LHCN-M2 (cell line): ENCODE results near the gene NSG2. TPM values are rescaled to one million over a fixed set of nuclear protein-coding genes. Genes with fewer than 3 reads are reported as not detected.

Experiments
- DNase-seq: peaks from one replicate; pipeline ENCODE4 v3.0.0-alpha.2; 2012; ENCODE audit warnings: low read depth
- total RNA-seq: library from RNA; depleted of rRNA; stranded (reverse); fragments of >200 nt; gene quantifications from 2 replicates; pipeline ENCODE4 v1.2.3, GENCODE V29; 2014

NSG2 gene
- total RNA-seq, 1 experiment from 2014 or later, result not detected

DNA sequence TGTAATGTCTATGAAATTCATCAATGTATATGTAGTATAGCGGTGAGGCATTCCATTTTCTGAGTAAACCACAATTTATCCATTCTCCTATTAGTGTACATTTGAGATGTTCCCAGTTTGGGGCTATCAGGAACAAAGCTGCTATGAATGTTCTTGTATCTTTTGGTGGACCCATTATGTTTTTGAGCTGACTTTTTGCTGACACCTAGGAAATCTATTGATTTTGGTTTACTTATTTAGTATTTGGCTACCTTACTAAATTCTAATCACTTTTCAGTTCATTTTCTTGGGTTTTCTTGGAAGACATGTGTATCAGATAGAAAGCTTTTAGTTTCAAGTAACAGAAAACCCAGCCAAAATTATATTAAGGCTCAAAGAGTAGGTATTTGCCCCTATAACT lies 13.7 kb downstream of the NSG2 start:
- no peak for DNase-seq

DNA sequence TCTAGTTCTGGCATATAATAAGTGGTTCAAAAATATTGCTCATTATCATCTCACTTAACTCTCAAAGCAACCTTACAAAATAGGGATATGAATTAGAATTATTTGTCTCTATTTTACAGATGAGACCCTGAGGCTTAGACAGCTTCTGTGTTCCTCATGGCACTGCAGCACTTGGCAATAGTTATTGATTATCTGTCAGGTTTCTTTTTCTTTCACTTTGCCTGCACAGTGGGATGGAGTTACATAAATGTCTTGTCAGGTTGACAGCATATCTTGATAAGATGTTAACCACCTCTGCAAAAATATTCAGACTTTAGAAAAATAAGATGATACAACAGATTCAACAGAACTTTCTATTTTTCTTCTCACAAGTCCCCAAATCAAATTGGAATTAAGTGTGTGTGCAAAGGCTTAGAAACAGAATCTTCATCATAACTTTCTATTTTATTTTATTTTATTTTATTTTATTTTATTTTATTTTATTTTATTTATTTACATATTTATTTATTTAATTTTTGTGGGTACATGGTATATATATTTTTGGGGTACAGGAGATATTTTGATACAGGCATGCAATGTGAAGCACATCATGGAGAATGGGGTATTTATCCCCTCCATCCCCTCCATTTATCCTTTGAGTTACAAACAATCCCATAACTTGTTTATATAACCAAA lies 17.7 kb downstream of the NSG2 start:
- DNase-seq, result no peak

DNA sequence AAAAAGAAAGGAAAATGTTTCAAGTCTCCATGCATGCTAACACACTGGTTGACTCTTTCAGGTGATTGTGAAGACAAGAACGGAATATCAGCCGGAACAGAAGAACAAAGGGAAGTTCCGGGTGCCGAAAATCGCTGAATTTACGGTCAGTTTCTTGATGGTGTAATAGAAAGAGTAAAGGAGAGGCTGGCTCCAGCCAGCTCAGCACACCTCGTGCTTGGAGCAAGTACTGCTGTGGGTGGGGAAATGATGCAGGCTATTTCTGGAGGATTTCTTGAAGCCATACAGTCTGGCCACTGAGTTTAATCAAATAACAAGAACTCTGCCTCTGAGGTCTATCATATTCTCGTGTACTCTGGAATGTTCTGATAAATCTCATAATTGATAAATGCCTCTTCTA lies 18.7 kb downstream of the NSG2 start:
- no peak for DNase-seq

DNA sequence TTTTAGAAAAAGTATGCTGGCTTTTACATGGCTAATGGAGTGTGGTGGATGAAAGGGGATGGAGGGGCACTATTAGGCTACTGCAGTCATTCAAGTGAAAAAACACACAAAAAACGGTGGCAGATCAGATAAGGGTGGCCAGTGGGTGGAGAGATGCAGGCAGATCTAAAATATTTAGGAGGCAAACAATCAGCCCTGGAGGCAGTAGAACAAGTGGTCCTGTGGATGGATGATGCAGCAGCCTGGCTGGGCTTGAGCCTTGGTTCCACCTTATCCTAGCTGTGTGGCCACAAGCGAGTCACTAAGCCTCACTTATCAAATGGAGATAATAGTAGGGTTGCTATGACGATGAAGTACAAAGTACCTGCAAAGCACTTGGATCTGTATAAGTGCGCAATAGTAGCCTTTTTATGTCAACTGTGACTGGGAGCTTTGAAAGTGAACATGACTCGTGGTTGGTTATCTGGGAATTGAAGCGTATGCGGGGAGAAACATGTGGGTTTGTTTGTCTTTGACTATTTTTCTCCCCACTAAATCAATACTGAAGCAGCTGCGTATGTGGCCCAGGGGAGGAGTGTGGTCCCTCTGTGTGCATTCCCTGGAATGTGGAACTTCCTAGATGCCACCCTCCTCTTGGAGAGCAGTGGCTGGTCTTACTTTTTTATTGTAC lies 20.2 kb downstream of the NSG2 start:
- no peak for DNase-seq

DNA sequence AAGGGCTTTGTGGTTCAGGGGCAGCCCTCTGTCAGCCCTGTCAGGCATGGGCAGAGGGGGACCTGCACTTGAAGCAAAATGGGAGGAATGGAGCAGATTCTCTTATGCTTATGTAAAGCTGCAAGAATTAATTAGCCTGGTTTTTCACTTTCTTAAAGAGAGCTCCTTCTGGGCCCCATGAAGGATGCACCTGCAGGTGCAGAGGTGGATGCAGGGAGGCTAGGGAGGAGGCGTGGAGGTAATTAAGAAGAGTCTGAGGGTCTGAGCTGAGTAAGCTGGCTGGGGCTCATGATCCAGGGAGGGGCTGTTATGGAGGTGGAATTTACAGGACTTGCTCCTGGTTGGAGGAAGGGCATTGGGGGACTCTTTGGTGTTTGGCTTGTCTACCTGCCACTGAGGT lies 22.0 kb downstream of the NSG2 start:
- DNase-seq, result no peak

DNA sequence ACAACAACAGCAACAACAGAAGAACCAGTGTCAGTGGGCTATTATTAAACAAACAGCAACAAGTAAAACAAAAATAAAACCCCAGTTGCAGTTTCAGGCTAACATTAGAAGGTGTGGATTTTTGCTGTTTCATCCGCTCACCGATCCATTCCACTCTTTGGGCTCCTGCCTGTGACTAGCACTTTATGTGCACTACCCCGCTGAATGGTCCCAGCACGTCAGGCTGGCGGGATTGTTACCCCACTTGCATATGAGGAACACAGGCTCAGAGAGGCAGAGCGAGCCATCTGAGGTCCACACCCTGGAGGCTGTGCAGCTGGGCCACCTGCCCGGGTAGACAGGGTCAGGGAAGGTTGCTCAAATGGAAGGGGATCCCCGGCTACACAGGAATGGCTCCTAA lies 26.0 kb downstream of the NSG2 start:
- DNase-seq, result no peak

DNA sequence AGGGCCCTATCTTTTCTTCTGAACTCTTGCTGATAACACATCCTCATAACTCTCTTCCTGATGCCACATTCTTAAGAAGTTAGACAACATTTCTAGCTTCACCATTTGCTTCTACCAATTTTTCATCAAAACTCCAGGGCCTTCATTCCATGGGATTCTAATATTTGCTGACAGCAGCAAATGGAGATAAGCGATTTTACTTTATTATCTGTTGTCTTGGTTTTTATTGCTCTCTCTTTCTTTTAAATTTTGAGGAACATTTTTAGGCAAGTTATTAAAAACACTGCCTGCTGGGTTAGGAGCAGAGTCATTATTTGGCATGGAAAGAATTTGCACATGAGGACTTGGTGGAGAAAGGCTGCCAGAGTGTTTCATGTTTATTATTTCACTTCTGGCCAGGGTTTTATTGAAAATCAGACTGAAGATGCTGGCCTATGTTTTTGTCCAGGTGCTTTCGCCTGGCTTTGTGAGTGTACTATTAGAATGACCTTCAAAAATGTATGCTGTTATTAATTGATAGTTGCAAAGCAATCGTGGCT lies 27.7 kb downstream of the NSG2 start:
- DNase-seq, result no peak

DNA sequence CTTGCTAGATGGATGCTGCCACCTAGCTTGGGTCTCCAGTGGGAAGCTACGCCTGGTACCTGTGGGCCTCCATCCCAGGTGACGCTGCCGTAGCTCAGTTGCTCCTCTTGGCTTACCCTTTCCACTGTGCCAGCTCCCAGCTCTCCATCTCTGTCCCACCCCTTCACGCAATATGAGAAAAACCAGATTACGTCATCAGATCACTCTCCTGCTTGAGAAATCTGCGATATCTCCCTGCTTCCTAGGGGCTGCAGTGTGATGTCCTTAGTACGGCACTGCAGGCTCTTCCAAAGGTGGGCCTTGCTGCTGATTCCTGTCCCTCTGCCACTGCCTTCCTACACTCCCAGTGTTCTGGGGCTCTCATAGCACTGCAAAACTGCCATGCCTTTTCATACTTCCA lies 28.9 kb downstream of the NSG2 start:
- DNase-seq, result no peak

DNA sequence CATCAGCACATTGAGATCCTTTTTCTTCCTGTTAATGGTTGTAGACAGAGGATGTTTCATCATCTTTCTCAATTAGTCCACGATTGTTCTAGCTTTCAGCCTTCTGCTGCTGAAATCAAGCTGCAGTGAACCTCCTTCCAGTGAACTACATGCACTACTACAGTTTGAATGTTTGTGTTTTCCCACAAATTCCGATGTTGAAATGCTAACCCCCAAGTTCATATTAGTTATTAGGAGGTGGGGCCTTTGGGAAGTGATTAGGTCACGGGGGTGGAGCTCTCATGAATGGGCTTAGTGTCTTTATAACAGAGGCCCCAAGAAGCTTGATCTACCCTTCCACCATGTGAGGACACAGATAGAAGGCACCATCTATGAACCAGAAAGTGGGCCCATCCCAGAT lies 32.9 kb downstream of the NSG2 start:
- no peak for DNase-seq

DNA sequence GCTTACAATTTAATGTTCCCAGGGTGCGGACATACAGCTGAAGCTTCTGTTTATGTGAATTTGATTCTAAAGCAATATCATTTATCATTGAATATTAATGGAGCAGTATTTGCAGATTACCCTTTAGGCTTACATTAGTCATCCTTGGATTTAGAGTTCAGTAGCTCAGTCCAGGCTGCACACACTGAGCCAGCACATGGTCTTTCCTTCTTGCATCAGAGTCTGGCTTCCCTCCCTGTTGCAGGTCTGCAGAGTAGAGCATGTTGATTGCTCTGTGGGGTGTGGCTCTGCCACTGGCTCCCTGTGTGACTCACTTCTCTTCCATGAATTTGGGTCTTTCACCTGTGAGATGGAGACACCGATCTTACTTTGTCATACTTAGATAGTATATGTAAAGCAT lies 36.8 kb downstream of the NSG2 start:
- no peak for DNase-seq

DNA sequence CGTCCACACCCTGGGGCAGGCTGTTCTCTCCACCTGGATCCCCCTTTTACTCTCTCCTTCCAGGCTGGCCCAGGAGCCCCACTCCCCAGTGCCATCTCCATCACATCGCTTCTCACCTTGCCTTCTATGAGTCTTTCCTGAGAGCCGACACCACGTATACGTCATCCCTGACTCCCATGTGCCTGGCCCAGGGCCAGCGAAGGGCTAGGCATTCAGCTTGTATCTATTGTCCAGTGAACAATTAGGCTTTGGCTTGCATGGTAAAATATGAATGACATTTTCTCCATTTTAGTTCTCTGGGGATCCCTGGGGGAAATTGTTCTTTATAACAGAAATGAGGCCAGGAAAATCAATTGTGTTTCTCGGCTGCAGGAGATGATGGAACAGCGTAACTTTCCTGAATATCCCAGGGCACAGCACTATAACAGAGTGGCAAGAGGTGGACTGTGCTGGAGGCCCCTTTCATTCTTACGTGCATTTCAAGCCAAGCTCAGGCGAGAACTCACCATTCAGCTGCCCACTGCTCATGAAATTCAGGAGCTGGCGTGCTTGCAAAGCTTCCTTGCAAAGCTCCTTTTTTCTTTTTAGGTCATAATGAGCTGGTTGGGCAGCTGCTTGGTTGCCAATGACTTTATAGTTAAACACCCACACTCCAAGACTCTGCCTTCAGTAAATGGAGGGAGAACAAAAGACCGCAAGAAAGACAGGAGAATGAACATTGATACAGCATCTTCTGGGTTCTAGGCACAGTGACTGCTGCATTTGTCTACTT lies 37.7 kb downstream of the NSG2 start:
- DNase-seq, result no peak

DNA sequence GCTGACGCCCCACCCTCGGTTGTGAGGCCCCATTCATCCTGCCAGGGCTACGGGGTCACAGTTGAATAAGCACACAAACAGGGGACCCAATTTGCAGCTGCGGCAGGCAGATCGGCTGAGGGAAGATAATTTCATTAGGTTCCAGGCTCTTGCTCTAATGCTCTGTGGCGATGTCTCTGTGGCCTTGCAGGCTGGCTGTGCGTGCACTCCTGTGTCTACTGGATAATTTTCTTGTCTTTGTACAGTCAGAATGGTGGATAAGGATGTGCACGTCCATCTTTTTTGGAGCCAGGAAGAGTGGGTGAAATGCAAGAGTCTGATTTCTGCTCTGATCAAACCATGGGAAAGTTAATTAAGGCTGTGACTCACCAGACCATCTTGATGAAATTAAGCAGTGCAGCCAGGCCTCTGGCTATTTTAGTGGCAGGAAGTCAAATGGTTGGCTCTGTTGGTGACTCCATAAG lies 39.2 kb downstream of the NSG2 start:
- no peak for DNase-seq

DNA sequence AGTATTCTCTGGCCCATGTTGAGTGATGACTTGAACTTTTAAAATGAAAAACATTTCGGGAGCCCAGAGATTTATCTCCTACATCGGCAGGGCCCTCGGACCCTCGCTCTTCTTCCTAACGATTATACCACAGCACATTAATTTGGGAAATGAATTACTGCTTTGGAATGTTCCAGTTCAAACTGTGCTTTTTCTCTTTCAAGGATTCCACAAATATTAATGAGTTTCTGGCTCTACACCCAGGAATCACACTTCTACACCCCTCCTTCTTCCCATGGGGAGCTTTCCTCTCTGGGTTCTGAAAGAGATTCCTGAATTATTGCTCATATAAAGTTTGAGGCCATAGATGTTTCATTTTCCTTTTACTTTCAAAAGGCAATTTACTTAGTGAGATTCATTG lies 41.2 kb downstream of the NSG2 start:
- DNase-seq, result no peak

DNA sequence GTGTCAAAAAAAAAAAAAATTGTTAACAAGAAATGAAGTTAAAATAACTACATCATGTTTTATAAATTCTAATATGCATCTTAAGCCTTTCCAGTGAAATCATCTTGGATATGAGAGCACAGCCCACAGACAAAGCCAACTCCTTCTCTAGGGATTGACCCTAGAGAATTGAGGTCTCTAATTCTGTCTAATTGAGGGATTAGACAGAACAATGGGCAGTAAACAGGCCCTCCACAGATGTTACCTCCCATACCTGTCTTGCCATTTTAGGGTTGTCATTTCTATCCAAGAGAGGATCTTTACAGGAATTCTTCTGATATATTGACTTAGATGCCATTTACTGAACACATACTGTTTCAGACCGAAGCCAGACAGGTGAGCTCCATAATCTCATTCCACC lies 42.3 kb downstream of the NSG2 start:
- DNase-seq, result no peak

DNA sequence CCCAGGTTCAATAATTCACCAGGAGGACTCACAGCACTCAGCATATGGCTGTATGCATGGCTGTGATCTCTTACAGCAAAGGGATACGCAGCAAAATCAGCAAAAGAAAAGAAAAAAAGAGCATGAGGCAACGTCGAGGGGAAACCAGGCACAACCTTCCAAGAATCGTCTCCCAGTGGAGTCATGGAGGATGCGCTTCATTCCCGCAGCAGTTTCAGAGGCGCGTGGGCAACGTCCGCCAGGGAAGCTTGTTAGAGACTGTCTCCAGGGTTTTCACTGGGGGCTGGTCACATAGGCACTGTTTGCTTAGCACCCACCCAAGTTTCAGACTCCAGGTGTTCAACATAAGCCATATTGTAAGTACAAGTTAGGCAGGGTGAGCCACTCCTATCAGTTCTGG lies 44.6 kb downstream of the NSG2 start:
- no peak for DNase-seq

DNA sequence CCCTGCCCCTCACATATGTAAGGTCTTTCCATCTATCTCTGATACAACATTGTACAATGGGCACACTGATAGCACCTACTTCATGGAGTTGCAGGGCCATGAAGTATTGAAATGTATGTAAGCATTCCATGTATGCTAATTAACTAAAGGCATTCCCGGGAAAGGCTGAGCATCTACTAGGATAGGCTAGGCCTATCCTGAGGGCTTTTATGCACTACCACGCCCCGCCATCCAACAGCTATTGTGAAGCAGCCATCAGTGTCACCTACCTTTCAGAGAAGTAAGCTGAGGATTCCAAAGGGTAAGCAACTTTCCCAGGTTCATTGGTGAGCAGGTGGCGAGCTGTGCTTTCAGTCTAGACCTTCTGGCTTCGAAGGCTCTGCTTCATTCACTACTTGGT lies 47.6 kb downstream of the NSG2 start:
- DNase-seq, result no peak

DNA sequence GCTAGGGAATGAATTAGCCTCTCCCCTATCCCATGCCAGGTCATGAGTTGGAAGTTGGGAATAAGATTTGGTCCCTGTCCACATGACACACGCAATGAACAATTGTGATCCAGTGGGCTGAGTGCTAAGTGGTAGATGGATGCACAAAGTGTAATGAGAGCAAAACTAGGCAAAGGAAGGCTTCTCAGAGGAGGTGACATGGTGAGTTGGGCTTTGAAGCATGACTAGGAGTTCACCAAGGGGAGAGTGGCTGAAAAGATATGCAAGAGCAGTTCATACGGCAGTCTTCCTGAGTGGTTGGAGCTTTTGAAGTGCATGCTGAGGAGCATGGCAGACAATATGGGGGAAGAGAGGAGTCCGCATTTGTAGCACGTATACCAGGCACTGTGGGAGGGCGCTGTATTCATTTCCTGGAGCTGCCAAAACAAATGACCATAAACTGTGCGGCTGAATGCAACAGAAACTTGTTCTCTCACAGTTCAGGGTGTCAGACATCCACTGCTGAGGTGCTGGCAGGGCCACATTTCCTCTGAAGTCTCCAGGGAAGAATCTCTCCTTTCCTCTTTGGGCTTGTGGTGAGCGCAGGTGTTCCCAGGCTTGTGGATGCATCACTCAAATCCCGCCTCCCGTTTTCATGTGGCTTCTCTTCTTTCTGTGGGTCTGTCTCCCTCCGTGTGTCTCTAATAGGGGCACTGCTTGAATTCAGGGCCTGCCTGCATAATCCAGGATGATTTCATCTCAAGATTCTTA lies 49.5 kb downstream of the NSG2 start:
- DNase-seq, result no peak

DNA sequence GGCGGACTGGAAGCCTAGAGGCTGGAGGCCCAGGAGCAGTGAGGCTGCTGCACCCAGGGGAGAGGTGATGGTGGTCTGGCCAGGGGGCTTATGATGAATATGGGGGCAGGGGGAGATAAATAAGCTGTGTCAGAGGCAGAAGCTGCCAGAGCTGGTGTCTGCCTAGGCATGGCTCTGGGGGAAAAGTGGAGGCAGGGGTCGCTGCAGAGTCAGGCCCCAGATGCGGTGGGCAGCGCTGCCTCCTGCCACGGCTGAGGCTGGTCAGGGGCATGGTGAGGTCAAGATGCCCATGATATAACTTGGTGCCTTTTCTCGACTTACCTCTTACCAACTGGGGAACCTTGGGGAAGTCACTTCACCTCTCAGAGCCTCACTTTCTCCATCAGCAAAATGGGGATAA lies 51.1 kb downstream of the NSG2 start:
- no peak for DNase-seq

DNA sequence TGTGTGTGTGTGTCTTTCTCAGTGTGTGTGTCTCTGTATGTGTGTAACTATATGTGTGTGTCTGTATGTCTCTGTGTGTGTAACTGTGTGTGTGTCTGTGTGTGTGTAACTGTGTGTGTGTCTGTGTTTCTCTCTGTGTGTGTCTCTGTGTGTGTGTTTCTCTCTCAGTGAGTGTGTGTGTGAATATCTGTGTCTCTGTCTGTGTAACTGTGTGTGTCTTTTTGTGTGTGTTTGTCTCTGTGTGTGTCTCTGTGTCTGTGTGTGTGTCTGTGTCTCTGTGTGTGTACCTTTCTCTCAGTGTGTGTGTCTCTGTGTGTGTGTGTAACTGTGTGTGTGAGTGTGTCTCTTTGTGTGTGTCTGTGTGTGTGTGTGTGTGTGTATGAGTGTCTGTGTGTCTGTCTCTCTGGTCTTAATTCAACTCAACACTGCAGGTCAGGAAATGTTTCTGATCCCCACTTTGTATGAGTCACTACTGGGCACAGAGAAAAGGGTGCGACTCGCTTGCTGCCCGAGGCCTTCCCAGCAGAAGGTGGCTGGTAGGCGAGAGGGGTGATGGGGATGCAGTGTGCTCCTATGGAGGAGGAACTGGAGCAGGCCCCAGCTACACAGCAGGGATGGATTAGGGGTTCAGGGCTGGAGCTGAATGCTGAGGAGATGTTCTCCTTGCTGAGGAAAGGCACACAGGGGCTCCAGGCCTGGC lies 52.1 kb downstream of the NSG2 start:
- no peak for DNase-seq

DNA sequence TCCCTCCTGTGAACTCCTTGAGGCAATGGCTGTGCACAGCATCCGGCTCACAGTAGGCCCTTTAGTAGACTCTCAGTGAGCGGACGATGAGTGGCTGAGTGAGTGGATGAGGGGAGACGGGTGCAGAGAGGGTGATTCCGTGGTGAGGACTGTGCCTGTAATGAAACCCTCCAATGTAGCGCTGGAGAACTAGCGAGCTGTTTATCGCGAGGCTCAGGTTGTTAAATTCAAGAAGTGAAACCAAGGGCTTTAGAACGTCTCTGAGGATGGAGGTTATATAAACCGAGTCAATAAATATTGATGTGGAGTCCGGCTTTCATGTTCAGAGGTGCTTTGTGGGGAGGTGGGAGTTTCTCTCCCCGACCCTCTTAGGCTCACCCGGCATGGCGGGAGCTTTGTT lies 53.2 kb downstream of the NSG2 start:
- no peak for DNase-seq

DNA sequence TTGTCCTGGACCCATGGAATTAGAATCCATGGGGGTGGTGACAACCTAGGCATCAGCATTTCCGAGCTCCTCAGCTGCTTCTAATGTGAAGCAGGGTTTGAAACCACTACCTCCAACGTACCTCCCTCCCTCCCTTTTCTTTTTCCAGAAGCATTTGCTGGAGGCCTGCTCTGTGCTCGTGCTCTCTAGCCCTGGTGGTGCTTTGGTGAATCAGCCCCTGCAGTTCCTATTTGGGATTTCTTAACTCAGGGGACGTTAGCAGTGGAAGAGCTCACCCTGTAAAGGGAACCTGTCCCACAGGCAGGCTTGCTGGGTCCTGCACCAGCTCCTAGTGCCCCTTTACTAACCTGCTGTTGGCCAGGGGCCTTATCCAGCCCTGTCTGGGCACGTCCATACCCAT lies 55.0 kb downstream of the NSG2 start:
- DNase-seq, result no peak
